Stimulated activated CD8-positive, alpha-beta memory T cell treated with anti-CD3 and anti-CD28 coated beads, Interleukin-12 subunit alpha, Interleukin-12 subunit beta, amount 100 ng/mL, for 4 hours (primary cell): ENCODE results near the gene ADCY1.
"Not testable (repeated sequence)": the region's sequence is repeated elsewhere in the genome, so short reads cannot be mapped to it uniquely, and the experiment has no call there.

Experiments
- DNase-seq: peaks from one replicate; pipeline ENCODE4 v3.0.0-alpha.2; 2020; ENCODE audit warnings: low read depth

The ADCY1 gene

GRCh38 chr7:45759464-45759863 is 185.3 kb downstream of the ADCY1 start:
- not testable (repeated sequence) for DNase-seq

- not testable (repeated sequence) for DNase-seq
Measured at GRCh38 chr7:45761545-45762205, 187.5 kb downstream of the ADCY1 start.

GRCh38 chr7:45762225-45762994 is 188.2 kb downstream of the ADCY1 start:
- not testable (repeated sequence) for DNase-seq

- peak; percentile 97 for DNase-seq
Measured at GRCh38 chr7:45768516-45769394, 194.6 kb downstream of the ADCY1 start.

GRCh38 chr7:45769626-45770025 is 195.5 kb downstream of the ADCY1 start:
- DNase-seq: not testable (repeated sequence)
